GM12878 (cell line): Measurements from ENCODE around the gene NUDT3. TPM values are rescaled to one million over a fixed set of nuclear protein-coding genes. Genes with fewer than 3 reads are reported as not detected.
"Not testable (repeated sequence)": the region's sequence is repeated elsewhere in the genome, so short reads cannot be mapped to it uniquely, and the experiment has no call there.

ENCODE experiments used
- ATAC-seq: fragments of 200-7000 bp; cut with Tn5 transposase; 3 replicates; pipeline ENCODE4 v1.9.1; 2020; ENCODE audit warnings: mild to moderate bottlenecking, moderate library complexity
- BruUV-seq: library from RNA; stranded (reverse); fragments of 400-500 nt; replicated peaks from 2 replicates; lab custom pipeline; 2021; lab: Mats Ljungman, UMichigan
- CTCF ChIA-PET: fragments of 300-600 bp; sonication (Branson Sonifier 250); formaldehyde crosslinking; extraction: SDS; loops from one replicate; lab custom pipeline; 2021; ENCODE audit warnings: inconsistent platforms; lab: Yijun Ruan, JAX
- POLR2A ChIA-PET: fragments of 350-600 bp; formaldehyde crosslinking; extraction: SDS; loops from one replicate; lab custom pipeline; 2021; ENCODE audit warnings: inconsistent platforms; lab: Charles Lee
- RAD21 ChIA-PET: fragments of 300-600 bp; sonication (Branson Sonifier 250); formaldehyde crosslinking; loops from one replicate; lab custom pipeline; 2023; ENCODE audit warnings: antibody characterized with exemption; ENCODE audit not compliant: unreplicated experiment; lab: Charles Lee
- SMC1A ChIA-PET: fragments of 300-600 bp; sonication (Branson Sonifier 250); formaldehyde crosslinking; loops from one replicate; lab custom pipeline; 2023; ENCODE audit not compliant: unreplicated experiment, uncharacterized antibody; lab: Charles Lee
- DNase-seq: peaks from one replicate; pipeline ENCODE4 v3.0.0-alpha.2; 2011; ENCODE audit warnings: low read depth, low spot score
- FAIRE-seq: peaks from 3 replicates; lab custom pipeline; 2011; peaks lifted over from hg19 to GRCh38; lab: Jason Lieb, UNC
- H2AFZ ChIP-seq: 2 replicates; pipeline ENCODE4 v1.6.0; 2011; ENCODE audit warnings: low read depth, low read length, control low read depth; ENCODE audit not compliant: control insufficient read depth
- H3K27ac ChIP-seq: 2 replicates; pipeline ENCODE4 v1.5.1; 2011; ENCODE audit warnings: control low read depth; ENCODE audit not compliant: control insufficient read depth, insufficient read depth
- H3K27me3 ChIP-seq, 2 experiments: replicated peaks in 1 of 2; 2 replicates each; pipeline versions ENCODE4 v1.6.0 to v1.6.1; 2011; ENCODE audit warnings: low read length in 1 of 2; ENCODE audit not compliant: control insufficient read depth in 2 of 2, insufficient read depth in 2 of 2
- H3K36me3 ChIP-seq, 2 experiments: 2 replicates each; pipeline ENCODE4 v1.5.1; 2011; ENCODE audit warnings: low read length in 1 of 2; ENCODE audit not compliant: control insufficient read depth in 2 of 2, insufficient read depth in 2 of 2
- H3K4me1 ChIP-seq: 2 replicates; pipeline ENCODE4 v1.6.1; 2011; ENCODE audit warnings: mild to moderate bottlenecking, low read length, moderate library complexity, mixed read lengths; ENCODE audit not compliant: control insufficient read depth, insufficient read depth
- H3K4me2 ChIP-seq: 2 replicates; pipeline ENCODE4 v1.6.0; 2011; ENCODE audit warnings: control low read depth; ENCODE audit not compliant: control insufficient read depth, insufficient read depth
- H3K4me3 ChIP-seq: fragments of 200-600 bp; sonication (generic); 2 replicates; pipeline ENCODE4 v1.5.1; 2016
- H3K79me2 ChIP-seq: 2 replicates; pipeline ENCODE4 v1.6.0; 2011; ENCODE audit warnings: low read length; ENCODE audit not compliant: control insufficient read depth, insufficient read depth
- H3K9ac ChIP-seq: 2 replicates; pipeline ENCODE4 v1.8.0; 2011; ENCODE audit warnings: low read length, control low read depth, mixed read lengths; ENCODE audit not compliant: control insufficient read depth, insufficient read depth
- H3K9me3 ChIP-seq: replicated peaks from 3 replicates; pipeline ENCODE4 v1.5.1; 2011; ENCODE audit warnings: mild to moderate bottlenecking, low read length; ENCODE audit not compliant: control insufficient read depth, insufficient read depth
- H4K20me1 ChIP-seq: 2 replicates; pipeline ENCODE4 v1.6.0; 2011; ENCODE audit not compliant: control insufficient read depth, insufficient read depth
- BMI1 ChIP-seq: fragments of 450-650 bp; IDR thresholded peaks from 2 replicates; pipeline ENCODE4 v1.6.1; 2016; ENCODE audit warnings: mild to moderate bottlenecking, moderate library complexity, borderline replicate concordance
- WGBS: methylation state at CpG from one replicate; pipeline ENCODE4 v1.1.6; 2016; ENCODE audit warnings: low lambda C conversion rate; ENCODE audit not compliant: insufficient replicate concordance, insufficient coverage; ENCODE audit errors: missing lambda C conversion rate; 5-methylcytosine and 5-hydroxymethylcytosine counted together
- in situ Hi-C: fragments of 300-500 bp; cut with MboI; formaldehyde crosslinking; loops from 9 replicates; pipeline ENCODE4 v1.14.3; 2018; ENCODE audit warnings: mixed read lengths
- intact Hi-C: fragments of 100-400 bp; cut with micrococcal nuclease; formaldehyde crosslinking; loops from one replicate; pipeline ENCODE4 v1.14.2; 2022; ENCODE audit not compliant: unreplicated experiment
- polyA plus RNA-seq, 11 experiments: library from polyadenylated mRNA; depleted of rRNA in 4 of 11; unstranded in 6 of 11; stranded (reverse) in 5 of 11; fragments of >200 nt; fragmentation: Nextera tagmentation in 4 of 11; fragmentation: Illumina TruSeq in 1 of 11; extraction: Ambion mirVana in 4 of 11; extraction: Trizol in 1 of 11; gene quantifications; 1 replicate in 1 of 11; 2 replicates in 10 of 11; pipeline versions ENCODE4 v1.2.1 to v1.2.3, GENCODE V29; 2011 to 2016; ENCODE audit warnings: inconsistent platforms in 2 of 11, missing spikeins in 2 of 11, low read depth in 1 of 11
- total RNA-seq, 4 experiments: library from RNA; depleted of rRNA in 3 of 4; stranded (reverse); fragments of >200 nt in 3 of 4; fragmentation: Illumina TruSeq in 1 of 4; extraction: Trizol in 1 of 4; gene quantifications; 2 replicates each; pipeline versions ENCODE4 v1.2.1 to v1.2.3, GENCODE V29; 2013 to 2021
- TF ChIP-seq, protein P1 (sequence below): IDR thresholded peaks from 2 replicates; pipeline ENCODE4 v1.6.1; 2011; ENCODE audit warnings: mild to moderate bottlenecking, low read depth, low read length, moderate library complexity; ENCODE audit not compliant: insufficient replicate concordance

The NUDT3 gene
- total and polyA plus RNA-seq, 10 of the 15 experiments (the other 5 are each of a cell fraction or from before 2014, with no cell fraction given): 2.4 to 32.3 (median 25.5) TPM

DNA sequence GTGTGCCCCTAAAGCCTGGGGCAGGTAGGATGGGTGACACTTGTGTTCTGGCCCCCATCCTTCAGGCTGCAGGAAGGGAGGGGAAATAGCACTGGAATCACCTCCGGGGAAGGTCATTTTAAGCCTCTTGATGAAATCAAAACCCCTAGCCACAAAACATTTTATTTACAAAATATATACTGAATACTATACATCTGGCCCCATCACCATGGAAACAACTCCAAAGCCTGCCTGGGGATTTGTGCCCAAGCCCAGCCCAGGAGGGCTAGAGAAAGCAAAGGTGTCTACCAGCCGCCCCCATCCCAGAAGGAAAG, 146.3 kb downstream of the NUDT3 start:
- intact Hi-C loops: loop anchor here (2.0 to 5.0 kb wide), 2 partner anchors 49 to 361 kb away; no protein-coding TSS in a partner anchor
- DNase-seq (no peak), FAIRE-seq (no peak), ATAC-seq (no peak)
- Histone ChIP-seq H3K79me2 (peaks cover 17% of the 10 kb centered on the region), H3K4me3 (no peak overlapping the region), H3K36me3 (peaks cover 23 to 25% of the 10 kb centered on the region in 2 experiments), H3K9ac (no peak overlapping the region), H2AFZ (no peak overlapping the region), H3K4me2 (no peak overlapping the region), H4K20me1 (no peaks in the 10 kb centered on the region; the same call in 1 of the 2 replicates), H3K4me1 (peaks cover 19% of the 10 kb centered on the region), H3K27me3 (no peaks in the 10 kb centered on the region), H3K9me3 (no peaks in the 10 kb centered on the region), H3K27ac (no peak overlapping the region)
- 0% methylated on average over 2 of the region's 2 CpGs for WGBS
- ChIA-PET RAD21 (interaction anchor here (4.8 to 5.1 kb wide), 2 partner anchors 50 to 170 kb away, joined by 37 to 148 read pairs; no protein-coding TSS in a partner anchor), POLR2A (interaction anchor here (1.9 kb wide), 1 partner anchor 10 kb away, joined by 6 read pairs; the partner anchor contains the start of gene HMGA1), SMC1A (interaction anchor here (0.7 to 6.6 kb wide), 3 partner anchors 22 to 168 kb away, joined by 3 to 152 read pairs (median 3); no protein-coding TSS in a partner anchor), CTCF (interaction anchor here (1.0 to 6.7 kb wide), 4 partner anchors 45 to 168 kb away, joined by 3 to 180 read pairs (median 29); no protein-coding TSS in a partner anchor)
- no TSS peak for BruUV-seq
- in situ Hi-C loops: loop anchor here (25.0 kb wide), 1 partner anchor 366 kb away; no protein-coding TSS in a partner anchor
- TF ChIP-seq, protein P1, sequence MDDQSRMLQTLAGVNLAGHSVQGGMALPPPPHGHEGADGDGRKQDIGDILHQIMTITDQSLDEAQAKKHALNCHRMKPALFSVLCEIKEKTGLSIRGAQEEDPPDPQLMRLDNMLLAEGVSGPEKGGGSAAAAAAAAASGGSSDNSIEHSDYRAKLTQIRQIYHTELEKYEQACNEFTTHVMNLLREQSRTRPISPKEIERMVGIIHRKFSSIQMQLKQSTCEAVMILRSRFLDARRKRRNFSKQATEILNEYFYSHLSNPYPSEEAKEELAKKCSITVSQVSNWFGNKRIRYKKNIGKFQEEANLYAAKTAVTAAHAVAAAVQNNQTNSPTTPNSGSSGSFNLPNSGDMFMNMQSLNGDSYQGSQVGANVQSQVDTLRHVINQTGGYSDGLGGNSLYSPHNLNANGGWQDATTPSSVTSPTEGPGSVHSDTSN: no peak
- peak; percentile 37; the same call in 1 of the 2 replicates for TF ChIP-seq BMI1

DNA sequence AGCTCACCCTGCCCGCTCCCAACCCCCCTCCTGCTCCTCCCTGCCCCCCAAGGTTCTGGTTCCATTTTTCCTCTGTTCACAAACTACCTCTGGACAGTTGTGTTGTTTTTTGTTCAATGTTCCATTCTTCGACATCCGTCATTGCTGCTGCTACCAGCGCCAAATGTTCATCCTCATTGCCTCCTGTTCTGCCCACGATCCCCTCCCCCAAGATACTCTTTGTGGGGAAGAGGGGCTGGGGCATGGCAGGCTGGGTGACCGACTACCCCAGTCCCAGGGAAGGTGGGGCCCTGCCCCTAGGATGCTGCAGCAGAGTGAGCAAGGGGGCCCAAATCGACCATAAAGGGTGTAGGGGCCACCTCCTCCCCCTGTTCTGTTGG, 146.7 kb downstream of the NUDT3 start:
- peaks cover 22% of the 10 kb centered on the region for H3K79me2 ChIP-seq
- H3K4me1 ChIP-seq: peaks cover 19% of the 10 kb centered on the region
- H3K4me2 ChIP-seq, FAIRE-seq, H2AFZ ChIP-seq, H3K9me3 ChIP-seq, H4K20me1 ChIP-seq, H3K27me3 ChIP-seq, H3K27ac ChIP-seq, BruUV-seq, H3K4me3 ChIP-seq, DNase-seq, ATAC-seq, H3K9ac ChIP-seq: not testable (repeated sequence)
- intact Hi-C loops (loop anchor here (2.0 to 5.0 kb wide), 2 partner anchors 49 to 362 kb away; no protein-coding TSS in a partner anchor), in situ Hi-C loops (loop anchor here (25.0 kb wide), 1 partner anchor 367 kb away; no protein-coding TSS in a partner anchor)
- ChIA-PET CTCF (interaction anchor here (1.0 to 6.7 kb wide), 4 partner anchors 45 to 169 kb away, joined by 3 to 180 read pairs (median 29); no protein-coding TSS in a partner anchor), SMC1A (interaction anchor here (0.7 to 6.6 kb wide), 3 partner anchors 22 to 168 kb away, joined by 3 to 152 read pairs (median 3); no protein-coding TSS in a partner anchor), POLR2A (interaction anchor here (1.9 kb wide), 1 partner anchor 9 kb away, joined by 6 read pairs; the partner anchor contains the start of gene HMGA1), RAD21 (interaction anchor here (4.8 to 5.1 kb wide), 2 partner anchors 50 to 170 kb away, joined by 37 to 148 read pairs; no protein-coding TSS in a partner anchor)
- H3K36me3 ChIP-seq: peaks cover 24 to 30% of the 10 kb centered on the region in 2 experiments
- WGBS: 58% methylated on average over 5 of the region's 7 CpGs
